Measurements from ENCODE around the gene BIRC6.

BIRC6 gene

DNA sequence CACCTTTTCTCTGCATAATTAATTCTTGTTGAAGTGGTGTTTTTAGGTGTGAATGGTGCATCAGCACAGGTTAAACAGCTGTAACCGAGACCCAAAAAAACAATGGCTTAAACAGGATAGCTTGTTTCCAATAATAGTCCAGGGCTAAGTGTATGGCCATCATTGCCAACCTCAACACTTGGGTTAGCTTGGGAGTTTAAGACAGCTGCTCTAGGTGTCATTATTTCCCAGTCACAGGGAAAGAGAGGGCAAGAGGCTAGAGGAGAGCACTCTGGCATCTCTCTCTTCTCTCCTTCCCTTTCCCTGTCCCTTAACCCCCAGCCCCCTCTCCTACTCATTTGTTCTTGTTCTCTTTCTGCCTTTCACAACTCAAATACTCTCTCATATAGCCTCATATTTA is 21.1 kb downstream of the BIRC6 start:
- DNase-seq = no peak

DNA sequence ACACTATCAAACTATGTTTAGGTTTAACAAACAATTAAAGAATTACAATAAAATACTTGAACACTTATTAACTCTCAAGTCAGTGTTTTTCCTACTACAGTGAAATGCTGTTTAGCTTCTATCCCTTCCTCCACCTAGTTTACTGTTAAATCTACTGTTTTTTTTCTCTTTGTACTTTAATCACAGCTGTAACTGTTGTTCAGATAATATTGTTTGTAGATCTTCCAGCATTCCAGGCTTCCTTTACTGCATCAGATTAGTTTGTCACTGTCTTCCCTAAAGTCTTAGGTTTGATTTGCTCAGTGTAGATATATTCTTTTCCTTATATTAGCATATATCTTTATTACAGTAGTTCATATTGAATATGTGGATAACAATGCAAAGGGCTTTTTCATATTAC is 22.5 kb downstream of the BIRC6 start:
- no peak for DNase-seq

DNA sequence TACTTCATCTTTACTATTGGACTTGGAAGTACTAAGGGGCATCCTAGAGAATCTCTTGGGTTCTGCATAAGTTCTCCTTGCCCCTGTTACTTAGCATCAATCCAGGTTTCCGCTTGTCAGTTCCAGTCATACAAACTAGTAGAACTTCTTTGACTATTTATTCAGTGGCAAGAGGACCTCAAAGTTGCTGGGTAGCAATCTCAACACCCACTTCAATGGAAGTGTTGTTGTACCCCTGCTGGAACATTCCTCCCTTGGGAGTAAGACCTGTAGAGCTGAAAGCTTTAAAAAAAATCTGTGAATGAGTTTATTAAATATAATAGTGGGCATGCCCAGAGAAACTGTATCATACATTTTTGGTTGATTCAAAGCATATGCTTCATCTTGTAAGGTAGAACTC is 27.0 kb downstream of the BIRC6 start:
- DNase-seq = no peak

DNA sequence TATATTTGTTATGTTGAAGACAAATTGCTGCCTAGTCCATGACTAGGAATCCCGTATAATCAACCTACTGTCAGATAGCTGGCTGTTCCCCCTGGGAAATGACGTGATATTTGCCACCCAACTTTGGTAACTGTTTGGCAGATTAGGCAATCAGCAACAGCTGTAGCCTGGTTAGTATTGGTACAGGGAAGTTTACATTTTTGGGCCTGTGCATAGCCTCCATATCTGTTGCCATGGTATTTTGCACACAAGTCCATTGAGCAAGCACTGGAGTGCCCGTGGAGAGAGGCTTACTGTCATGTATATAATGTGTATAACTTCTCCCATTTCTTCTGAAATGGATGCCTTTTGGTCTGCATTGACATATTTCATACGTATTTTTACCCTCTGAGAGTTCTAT is 27.7 kb downstream of the BIRC6 start:
- no peak for DNase-seq

DNA sequence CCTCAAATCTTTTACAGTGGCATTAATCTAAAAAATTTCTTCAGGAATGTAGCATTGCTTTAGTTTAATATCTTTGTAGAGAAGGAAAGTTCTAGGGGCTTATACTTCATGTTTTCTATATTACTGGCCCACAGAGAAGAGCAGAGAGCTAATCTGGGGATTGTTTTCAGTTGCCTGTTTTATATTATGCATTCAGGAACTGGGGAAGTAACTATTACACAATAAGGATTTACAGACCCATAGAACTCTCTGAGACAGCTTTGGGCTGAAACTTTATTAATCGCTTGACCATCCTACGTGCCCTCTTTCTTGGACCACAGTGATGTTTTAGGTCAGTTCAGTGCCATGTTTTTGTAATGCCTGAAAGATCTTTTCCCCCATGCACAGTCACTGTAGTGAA is 29.9 kb downstream of the BIRC6 start:
- no peak for DNase-seq

DNA sequence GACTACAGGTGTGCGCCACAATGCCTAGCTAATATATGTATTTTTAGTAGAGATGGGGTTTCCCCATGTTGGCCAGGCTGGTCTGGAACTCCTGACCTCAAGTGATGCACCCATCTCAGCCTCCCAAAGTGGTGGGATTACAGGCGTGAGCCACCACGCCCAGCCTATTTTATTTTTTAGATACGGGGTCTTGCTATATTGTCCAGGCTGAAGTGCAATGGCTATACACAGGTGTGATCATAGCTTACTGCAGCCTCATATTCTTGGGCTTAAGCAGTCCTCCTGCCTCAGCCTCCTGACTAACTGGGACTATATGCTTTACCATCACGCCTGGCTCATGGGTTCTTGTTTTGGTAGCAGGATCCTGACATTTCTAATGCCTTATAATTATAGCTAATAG is 42.4 kb downstream of the BIRC6 start:
- no peak for DNase-seq

DNA sequence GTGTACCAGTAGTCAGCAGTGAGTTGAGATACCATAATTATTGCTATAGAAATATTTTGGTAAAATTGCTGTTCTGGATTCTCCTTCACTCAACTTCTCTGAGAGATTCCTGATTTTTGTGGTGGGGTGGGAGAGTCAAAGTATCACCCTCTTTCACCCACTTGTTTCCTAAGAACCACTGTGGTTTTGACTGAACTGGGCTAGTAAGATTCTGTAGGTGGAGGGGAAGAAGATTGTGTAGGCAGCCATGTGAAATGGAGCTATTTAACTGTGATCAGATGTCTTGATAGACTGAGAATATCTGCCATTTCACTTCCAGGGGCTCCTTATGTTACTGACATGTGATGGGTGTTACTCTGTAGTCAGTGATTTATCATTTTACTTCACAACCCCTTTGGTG is 45.3 kb downstream of the BIRC6 start:
- DNase-seq = no peak

DNA sequence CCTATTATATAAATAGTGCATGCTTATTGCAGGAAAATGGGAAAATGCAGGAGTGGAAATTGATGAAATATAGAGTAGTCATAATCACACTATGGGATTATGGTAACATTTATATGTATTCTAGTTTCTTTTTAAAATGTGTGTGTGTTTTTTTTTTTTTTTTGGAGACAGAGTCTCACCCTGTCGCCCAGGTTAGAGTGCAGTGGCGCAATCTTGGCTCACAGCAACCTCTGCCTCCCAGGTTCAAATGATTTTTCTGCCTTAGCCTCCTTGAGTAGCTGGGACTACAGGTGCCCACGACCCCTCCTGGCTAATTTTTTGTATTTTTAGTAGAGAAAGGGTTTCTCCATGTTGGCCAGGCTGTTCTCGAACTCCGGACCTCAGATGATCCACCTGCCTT is 47.0 kb downstream of the BIRC6 start:
- DNase-seq = no peak

DNA sequence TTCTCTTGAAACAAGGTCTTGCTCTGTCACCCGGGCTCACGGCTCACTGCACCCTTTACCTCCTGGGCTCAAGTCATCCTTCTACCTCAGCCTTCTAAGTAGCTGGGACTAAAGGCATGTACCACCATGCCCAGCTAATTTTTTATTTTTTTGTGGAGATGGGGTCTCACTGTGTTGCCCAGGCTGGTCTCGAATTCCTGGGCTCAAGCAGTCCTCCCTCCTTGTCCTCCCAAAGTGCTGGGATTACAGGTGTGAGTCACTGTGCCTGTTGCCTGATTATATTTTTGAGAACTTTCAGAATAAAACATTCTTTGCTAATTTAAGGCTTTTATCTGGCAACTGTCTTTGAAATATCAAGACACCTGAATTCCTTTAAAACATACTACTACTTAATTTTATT is 47.9 kb downstream of the BIRC6 start:
- DNase-seq = no peak

DNA sequence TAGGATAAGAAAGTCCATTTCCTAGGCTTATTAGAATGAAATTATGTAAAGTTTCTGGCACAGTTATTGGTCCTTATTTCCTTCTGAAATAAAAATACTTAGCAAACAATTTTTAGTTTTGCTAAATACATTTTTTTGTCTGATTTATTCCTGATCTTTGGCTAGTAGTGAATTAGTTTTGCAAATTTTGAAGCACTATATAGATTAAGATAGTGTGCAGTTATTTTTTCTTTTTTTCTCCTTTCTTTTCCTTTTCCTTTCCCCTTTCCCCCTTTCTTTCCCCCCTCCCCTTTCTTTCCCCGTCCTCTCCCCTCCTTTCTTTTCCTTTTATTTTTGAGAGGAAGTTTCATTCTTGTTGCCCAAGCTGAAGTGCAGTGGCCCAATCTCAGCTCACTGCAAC is 59.7 kb downstream of the BIRC6 start:
- DNase-seq = no peak

DNA sequence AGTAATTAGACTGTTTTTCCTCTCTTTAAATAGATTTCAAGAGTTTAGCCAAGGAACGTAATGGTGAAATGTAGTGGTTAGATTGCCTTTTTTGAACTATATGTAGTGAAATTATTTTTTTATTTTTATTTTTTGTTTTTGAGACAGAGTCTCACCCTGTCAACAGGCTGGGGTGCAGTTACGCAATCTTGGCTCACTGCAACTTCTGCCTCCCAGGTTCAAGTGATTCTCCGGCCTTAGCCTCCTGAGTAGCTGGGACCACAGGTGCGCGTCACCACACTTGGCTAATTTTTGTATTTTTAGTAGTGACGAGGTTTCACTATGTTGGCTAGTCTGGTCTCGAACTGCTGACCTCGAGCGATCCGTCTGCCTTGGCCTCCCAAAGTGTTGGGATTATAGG is 60.8 kb downstream of the BIRC6 start:
- DNase-seq = no peak

DNA sequence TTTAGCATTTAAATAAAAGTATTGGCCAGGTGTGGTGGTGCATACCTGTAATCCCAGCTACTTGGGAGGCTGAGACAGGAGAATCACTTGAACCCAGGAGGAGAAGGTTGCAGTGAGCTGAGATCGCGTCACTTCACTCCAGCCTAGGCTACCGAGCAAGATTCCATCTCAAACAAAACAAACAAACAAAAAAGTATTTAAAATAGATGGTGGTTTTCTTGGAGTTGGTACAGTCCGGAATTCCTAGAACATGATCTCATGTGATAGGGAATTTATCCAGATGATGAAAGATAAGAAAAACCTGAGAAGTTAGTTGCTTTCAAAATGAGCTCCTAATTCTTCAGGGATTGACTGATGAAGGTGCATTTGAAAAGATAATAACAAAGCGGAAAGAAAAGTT is 62.0 kb downstream of the BIRC6 start:
- DNase-seq = no peak

DNA sequence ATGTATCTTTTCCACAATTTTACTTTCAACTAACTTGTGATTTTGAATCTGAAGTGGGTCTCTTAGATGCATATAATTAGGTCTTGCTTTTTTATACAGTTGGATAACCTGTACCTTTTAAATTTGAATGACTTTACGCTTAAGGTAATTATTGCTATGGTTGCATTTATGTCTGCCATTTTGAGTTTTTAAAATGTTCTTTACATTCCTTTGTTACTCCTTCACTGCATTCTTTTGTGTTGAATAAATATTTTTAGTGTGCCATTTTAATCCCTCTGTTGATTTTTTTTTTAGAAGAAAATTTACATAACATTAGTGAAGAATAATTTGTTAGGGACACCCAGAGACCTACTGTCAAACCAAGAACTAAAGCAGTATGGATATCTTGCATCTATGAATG is 65.3 kb downstream of the BIRC6 start:
- no peak for DNase-seq

DNA sequence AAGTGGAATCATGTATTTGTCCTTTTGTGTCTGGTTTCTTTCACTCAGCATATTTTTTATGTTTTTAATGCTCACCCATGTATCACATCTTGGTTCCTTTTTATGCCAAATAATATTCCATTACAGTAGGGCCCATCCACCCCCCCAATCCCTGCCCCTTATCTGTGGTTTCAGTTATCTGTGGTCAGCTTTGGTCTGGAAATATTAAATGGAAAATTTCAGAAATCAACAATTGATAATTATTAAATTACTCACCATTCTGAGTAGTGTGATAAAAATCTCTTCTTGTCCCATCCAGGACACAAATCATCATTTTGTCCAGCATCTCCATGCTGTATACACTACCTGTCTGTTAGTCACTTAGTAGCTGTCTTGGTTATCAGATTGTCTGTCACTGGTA is 66.7 kb downstream of the BIRC6 start:
- no peak for DNase-seq

DNA sequence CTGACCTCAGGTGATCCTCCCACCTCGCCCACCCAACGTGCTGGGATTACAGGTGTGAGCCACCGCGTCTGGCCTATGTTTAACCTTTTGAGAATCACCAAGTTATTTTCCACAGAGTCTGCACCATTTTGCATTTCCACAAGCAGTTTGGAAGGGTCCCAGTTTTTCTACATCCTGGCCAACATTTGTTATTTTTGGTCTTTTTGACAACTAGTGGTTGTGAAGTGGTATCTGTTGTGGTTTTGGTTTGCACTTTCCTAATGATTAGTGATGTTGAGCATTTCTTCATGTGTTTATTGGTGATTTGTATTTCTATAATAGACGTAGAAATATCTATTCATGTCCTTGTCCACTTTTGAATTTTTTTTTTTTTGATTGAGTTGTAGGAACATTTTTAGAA is 67.9 kb downstream of the BIRC6 start:
- no peak for DNase-seq

DNA sequence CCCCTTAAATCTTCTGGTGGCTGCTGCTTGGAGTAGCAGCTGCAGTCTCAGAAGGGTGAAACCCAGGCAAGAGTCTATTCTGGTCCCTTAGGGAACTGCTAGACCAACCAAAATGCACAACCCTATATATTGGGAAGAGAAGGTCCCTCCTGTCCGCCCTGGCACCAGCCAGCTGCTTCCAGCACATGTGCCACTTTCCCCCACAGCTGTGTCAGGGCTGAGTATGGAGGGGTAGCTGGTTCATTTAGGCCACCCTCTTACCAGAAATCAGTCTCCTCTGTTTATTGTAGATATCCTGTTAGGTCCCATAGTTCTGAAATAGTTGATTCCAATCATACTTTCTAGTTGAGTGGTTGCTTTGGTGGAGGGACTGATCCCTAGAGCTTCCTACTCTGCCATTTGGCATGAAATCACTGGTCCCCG is 68.9 kb downstream of the BIRC6 start:
- no peak for DNase-seq

DNA sequence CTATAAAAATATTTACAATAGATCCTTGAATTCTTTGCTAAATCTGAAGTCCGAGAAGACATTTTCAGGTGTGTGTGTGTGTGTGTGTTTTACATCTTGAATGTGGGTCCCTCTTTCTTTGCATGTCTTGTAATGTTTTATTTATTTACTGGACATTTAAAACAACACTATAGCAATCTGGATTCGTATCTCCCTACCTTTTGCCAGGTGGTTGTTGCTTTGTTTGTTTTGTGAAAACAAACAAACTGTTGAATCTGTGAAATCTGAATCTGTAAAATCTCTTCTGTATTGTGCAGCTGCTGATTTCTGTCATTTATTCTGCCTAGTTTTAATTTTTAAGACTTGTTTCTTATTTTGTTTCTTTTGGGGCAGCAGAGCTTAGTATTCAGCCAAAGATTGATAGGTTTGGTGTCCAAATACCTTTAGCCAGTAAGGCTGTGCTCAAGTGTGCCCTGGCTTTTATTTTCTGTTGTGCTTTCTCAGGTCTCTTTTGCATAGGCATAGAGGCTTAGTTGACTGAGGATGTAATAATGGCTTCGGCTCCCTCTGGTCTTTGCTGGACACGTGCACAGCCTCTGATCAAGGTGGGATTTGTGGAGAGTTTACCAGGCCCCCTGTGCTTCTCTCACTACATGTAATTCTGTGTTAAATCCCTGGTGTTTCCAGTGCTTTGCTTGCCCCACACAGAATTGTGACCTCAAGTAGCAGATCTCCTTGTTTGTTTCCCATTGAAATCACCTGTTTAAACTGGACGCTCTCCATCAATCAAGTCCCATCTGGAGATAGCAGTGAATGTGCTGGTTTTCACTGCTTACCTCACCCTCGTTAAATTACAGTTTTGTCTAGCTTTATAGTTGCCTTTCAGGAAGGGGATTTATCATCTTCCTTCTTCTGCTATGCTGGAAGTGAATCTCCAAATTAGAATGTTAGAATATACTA is 71.1 kb downstream of the BIRC6 start:
- DNase-seq = no peak

DNA sequence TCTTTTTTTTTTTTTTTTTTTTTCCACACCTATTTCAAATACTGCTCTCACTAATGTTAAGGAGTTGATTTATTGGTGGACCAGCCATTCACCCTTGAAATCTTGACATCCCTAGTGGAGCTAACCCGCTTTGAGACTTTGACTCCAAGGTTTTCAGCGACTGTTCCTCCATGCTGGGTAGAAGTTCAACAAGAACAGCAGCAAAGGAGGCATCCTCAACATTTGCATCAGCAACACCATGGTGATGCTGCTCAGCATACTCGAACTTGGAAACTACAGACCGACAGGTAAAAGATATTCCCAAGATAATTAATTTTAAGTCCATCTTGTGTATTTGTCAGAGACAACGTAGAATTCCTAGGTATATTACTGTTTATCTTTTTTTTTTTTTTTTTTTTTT is 74.0 kb downstream of the BIRC6 start:
- no peak for DNase-seq

DNA sequence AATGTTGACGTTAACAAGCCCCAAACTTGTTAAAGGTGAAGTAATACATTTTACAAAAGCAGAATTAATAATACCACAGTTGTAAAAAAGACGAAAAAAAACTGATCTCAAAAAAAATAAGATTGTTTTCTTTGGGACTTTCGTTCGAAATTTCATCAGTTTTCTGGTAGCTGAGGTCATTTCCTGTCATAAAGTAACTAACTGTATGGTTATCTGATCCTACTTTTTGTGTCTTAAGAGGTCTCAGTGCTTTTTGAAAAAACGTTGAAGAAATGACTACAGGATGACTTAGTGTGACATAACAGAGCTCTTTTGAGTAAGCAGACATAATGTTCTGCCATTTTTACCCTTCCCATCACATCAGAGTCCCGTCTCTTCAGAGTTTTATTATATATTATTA is 79.3 kb downstream of the BIRC6 start:
- DNase-seq = no peak

DNA sequence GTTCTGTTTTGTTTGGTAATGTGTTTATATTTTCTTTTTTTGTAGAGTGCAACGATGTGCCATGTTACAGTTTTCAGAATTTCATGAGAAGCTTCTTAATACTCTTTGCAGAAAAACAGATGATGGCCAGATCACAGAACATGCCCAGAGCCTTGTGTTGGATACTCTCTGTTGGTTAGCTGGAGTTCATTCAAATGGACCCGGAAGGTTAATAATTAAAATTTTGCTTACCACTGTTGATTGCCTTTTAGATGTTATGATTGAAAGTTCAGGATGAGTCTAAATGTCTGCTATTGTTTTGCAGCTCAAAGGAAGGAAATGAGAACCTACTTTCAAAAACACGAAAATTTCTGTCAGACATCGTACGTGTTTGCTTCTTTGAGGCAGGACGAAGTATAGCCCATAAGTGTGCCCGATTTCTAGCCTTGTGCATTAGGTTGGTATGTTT is 85.2 kb downstream of the BIRC6 start:
- DNase-seq = no peak

DNA sequence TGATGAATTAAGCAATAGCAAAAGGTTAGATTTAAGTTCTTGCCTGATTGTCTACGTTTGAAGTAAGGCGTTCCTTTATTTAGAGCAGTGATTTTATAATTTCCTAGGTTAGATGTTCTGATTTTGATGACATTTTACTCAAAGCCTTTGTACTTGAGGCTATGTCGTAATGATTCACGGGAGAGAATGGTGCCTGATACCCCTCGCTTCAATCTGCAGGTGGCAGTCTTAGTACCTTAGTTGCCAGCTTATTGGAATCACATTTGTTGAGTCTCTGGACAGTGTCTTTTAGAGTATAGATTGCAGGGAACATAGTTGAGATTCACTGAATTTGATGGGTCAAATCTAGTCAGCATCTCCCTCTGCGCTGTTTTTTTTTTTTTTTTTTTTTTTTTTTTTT is 89.5 kb downstream of the BIRC6 start:
- DNase-seq = no peak

DNA sequence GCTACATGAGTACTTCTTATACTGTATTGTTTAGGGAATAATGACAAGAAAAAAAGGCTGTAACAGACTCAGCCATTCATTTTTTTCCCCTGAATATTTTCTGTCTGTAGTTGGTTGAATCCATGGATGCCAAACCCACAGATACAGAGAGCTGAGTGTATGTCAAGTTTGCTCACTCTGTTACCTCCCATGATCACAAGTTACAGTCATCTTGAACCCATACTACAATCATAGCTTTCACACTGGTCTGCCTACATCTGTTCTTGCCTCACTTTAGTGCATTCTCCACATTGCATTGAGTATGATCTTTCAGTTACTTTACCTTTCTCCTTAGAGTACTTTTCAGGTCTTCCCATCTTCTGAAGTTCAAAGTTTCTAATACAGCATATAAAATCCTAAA is 94.0 kb downstream of the BIRC6 start:
- DNase-seq = no peak

DNA sequence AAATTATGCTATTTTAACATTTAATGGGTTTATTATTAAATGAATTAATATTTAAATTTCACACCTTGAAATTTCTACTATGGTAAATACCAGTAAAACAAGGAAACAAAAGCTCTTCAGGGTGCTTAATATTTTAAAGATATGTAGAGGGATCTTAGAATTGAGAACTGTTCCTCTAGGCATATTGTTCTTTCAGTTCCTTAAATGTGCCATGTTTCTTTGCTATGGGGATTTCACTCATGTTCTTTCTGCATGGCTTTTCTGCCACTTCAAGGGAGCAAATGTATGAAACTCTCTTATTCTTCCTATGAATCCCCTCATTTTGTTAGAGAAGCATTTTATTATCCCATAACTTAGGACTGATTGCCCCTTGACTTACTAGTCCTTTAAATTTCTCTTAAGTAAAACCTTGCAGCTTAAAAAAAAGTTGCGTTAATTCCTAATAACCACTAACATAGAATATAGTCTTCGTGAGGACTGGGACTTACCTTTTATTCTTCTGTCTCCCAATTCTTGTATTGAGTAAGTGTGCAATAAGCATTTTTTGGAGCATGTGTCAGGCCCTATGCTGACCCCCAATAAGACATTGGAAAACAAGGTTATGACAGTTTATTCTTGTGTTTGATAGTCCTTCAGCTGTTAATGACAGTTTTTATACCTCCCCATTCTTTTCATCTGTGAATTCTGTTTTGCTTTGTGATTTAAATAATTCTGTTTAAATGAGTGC is 95.7 kb downstream of the BIRC6 start:
- DNase-seq = no peak
